DOHH2 (cell line): ENCODE measurements around the gene ELK4.

ENCODE experiments used
- CTCF ChIP-seq: fragments of 200-600 bp; sonication (generic); IDR thresholded peaks from one replicate; pipeline ENCODE4 v1.5.1; 2014; ENCODE audit warnings: antibody characterized with exemption, mild to moderate bottlenecking, low read depth, low read length; ENCODE audit not compliant: poor library complexity, severe bottlenecking
- EZH2phosphoT487 ChIP-seq: fragments of 200-600 bp; sonication (generic); IDR thresholded peaks from 2 replicates; pipeline ENCODE4 v1.6.1; 2017; ENCODE audit warnings: borderline replicate concordance, mild to moderate bottlenecking, antibody characterized with exemption, low read length, moderate library complexity, mixed read lengths

GRCh38 chr1:205630241-205630640 lies 1.6 kb downstream of the ELK4 start:
- no peak for TF ChIP-seq CTCF
- no peak for TF ChIP-seq EZH2phosphoT487
